Measurements from ENCODE around the gene PAK2. TPM values are rescaled to one million over a fixed set of nuclear protein-coding genes. Genes with fewer than 3 reads are reported as not detected.

The PAK2 gene
- total and polyA plus RNA-seq, 9 of the 15 experiments (the other 6 are each of a cell fraction or from before 2014, with no cell fraction given), result 13.2 to 72.4 (median 35.7) TPM

DNA sequence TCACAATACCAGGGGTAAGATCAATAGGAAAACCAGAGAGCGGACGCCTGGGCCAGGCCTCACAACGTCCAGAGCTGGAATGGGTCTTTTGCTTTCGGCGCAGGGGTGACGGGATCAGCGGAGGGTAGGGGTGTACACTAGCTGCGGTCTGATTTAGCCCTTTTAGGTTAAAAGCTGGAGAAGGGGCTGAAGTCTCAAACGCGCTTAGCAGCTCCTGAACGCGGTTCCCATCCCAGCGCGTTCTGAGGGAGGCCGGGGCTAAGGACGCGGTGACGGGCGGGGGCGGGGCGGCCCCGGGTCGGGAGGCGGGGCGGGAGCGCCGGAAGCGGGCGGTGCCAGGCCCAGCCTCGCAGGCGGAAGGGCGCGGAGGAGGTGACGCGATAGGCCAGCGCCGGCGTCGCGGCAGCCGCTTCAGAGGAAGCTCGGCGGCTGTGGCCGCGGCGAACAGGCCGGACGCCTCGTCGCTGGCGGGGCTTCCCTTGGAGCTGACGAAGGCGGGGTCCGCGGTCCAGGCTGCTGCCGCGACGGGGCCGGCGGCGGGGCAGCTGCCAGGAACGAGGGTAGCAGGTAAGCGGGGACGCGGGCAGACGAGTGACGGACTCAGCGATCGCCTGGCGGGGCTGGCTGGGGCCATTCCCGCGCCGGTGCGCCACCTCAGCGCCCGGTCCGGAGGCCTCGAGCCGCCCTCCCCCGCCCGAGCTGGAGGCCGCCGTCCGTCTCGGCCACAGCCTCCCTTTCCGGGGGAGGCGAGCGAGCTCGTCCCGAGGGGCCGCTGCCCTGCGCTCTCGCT lies 128.0 kb downstream of the PAK2 start, which contains the start of gene SENP5 (continued):
- TF ChIP-seq ZBED1 (IDR thresholded peaks at IDR 0.05), result 0 out of 2 replicates have a peak, but pooled peaks have one; percentile 52
- TF ChIP-seq SREBF2 (CRISPR knock-in tag; IDR thresholded peaks at IDR 0.05), result no peak
- 0 out of 2 replicates have a peak, but pooled peaks have one; percentile 4 for TF ChIP-seq NBN (IDR thresholded peaks at IDR 0.05; ENCODE audit: low read depth)
- no peak for TF ChIP-seq FOXM1 (IDR thresholded peaks at IDR 0.05; ENCODE audit: low read depth)
- TF ChIP-seq FOXM1 (CRISPR knock-in tag; IDR thresholded peaks at IDR 0.05; ENCODE audit: low read depth), result 0 out of 2 replicates have a peak, but pooled peaks have one; percentile 60
- TF ChIP-seq MCM7 (IDR thresholded peaks at IDR 0.05), result no peak
- no peak for TF ChIP-seq CBX5 (IDR thresholded peaks at IDR 0.05; ENCODE audit: borderline replicate concordance, low read depth)
- TF ChIP-seq, protein P1, sequence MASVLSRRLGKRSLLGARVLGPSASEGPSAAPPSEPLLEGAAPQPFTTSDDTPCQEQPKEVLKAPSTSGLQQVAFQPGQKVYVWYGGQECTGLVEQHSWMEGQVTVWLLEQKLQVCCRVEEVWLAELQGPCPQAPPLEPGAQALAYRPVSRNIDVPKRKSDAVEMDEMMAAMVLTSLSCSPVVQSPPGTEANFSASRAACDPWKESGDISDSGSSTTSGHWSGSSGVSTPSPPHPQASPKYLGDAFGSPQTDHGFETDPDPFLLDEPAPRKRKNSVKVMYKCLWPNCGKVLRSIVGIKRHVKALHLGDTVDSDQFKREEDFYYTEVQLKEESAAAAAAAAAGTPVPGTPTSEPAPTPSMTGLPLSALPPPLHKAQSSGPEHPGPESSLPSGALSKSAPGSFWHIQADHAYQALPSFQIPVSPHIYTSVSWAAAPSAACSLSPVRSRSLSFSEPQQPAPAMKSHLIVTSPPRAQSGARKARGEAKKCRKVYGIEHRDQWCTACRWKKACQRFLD (CRISPR knock-in tag; IDR thresholded peaks at IDR 0.05), result peak; percentile 88
- no peak for TF ChIP-seq MAFF (IDR thresholded peaks at IDR 0.05; ENCODE audit: low read length)
- TF ChIP-seq, protein P2, sequence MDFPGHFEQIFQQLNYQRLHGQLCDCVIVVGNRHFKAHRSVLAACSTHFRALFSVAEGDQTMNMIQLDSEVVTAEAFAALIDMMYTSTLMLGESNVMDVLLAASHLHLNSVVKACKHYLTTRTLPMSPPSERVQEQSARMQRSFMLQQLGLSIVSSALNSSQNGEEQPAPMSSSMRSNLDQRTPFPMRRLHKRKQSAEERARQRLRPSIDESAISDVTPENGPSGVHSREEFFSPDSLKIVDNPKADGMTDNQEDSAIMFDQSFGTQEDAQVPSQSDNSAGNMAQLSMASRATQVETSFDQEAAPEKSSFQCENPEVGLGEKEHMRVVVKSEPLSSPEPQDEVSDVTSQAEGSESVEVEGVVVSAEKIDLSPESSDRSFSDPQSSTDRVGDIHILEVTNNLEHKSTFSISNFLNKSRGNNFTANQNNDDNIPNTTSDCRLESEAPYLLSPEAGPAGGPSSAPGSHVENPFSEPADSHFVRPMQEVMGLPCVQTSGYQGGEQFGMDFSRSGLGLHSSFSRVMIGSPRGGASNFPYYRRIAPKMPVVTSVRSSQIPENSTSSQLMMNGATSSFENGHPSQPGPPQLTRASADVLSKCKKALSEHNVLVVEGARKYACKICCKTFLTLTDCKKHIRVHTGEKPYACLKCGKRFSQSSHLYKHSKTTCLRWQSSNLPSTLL (IDR thresholded peaks at IDR 0.05), result no peak
- peak; percentile 84 for TF ChIP-seq TAF1 (IDR thresholded peaks at IDR 0.05; ENCODE audit: control insufficient read depth, extremely low read depth, insufficient read depth, low read length, severe bottlenecking)
- TF ChIP-seq EP400 (IDR thresholded peaks at IDR 0.05), result peak; percentile 52
- no peak; the same call in 1 of the 2 replicates for TF ChIP-seq ARID1B (IDR thresholded peaks at IDR 0.05)
- TF ChIP-seq, protein P3, sequence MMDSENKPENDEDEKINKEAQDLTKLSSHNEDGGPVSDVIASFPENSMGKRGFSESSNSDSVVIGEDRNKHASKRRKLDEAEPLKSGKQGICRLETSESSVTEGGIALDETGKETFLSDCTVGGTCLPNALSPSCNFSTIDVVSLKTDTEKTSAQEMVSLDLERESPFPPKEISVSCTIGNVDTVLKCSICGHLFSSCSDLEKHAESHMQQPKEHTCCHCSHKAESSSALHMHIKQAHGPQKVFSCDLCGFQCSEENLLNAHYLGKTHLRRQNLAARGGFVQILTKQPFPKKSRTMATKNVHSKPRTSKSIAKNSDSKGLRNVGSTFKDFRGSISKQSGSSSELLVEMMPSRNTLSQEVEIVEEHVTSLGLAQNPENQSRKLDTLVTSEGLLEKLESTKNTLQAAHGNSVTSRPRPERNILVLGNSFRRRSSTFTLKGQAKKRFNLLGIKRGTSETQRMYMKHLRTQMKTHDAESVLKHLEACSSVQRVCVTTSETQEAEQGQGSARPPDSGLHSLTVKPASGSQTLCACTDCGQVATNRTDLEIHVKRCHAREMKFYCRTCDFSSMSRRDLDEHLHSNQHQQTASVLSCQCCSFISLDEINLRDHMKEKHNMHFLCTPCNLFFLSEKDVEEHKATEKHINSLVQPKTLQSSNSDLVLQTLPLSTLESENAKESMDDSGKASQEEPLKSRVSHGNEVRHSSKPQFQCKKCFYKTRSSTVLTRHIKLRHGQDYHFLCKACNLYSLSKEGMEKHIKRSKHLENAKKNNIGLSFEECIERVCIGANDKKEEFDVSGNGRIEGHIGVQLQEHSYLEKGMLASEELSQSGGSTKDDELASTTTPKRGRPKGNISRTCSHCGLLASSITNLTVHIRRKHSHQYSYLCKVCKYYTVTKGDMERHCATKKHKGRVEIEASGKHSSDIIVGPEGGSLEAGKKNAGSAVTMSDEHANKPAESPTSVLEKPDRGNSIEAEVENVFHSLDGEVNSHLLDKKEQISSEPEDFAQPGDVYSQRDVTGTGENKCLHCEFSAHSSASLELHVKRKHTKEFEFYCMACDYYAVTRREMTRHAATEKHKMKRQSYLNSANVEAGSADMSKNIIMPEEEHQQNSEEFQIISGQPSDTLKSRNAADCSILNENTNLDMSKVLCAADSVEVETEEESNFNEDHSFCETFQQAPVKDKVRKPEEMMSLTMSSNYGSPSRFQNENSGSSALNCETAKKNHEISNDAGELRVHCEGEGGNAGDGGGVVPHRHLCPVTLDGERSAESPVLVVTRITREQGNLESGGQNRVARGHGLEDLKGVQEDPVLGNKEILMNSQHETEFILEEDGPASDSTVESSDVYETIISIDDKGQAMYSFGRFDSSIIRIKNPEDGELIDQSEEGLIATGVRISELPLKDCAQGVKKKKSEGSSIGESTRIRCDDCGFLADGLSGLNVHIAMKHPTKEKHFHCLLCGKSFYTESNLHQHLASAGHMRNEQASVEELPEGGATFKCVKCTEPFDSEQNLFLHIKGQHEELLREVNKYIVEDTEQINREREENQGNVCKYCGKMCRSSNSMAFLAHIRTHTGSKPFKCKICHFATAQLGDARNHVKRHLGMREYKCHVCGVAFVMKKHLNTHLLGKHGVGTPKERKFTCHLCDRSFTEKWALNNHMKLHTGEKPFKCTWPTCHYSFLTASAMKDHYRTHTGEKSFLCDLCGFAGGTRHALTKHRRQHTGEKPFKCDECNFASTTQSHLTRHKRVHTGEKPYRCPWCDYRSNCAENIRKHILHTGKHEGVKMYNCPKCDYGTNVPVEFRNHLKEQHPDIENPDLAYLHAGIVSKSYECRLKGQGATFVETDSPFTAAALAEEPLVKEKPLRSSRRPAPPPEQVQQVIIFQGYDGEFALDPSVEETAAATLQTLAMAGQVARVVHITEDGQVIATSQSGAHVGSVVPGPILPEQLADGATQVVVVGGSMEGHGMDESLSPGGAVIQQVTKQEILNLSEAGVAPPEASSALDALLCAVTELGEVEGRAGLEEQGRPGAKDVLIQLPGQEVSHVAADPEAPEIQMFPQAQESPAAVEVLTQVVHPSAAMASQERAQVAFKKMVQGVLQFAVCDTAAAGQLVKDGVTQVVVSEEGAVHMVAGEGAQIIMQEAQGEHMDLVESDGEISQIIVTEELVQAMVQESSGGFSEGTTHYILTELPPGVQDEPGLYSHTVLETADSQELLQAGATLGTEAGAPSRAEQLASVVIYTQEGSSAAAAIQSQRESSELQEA (IDR thresholded peaks at IDR 0.05; ENCODE audit: low read depth), result no peak
- TF ChIP-seq ZNF146 (CRISPR knock-in tag; IDR thresholded peaks at IDR 0.05; ENCODE audit: unreplicated experiment), result no peak
- no peak for TF ChIP-seq ZNF644 (tag; IDR thresholded peaks at IDR 0.05; ENCODE audit: low read depth)
- 0 out of 2 replicates have a peak, but pooled peaks have one; percentile 53 for TF ChIP-seq ESRRA (IDR thresholded peaks at IDR 0.05; ENCODE audit: borderline replicate concordance, low read depth)
